HG02870 (cell line): ENCODE data around the gene NECTIN2.
"Not testable (repeated sequence)": the region's sequence is repeated elsewhere in the genome, so short reads cannot be mapped to it uniquely, and the experiment has no call there.

Experiments
- ATAC-seq: cut with Tn5 transposase; IDR thresholded peaks from one replicate; pipeline ENCODE4 v1.9.1; 2021; ENCODE audit warnings: mild to moderate bottlenecking, moderate library complexity; ENCODE audit not compliant: unreplicated experiment

Gene NECTIN2

DNA sequence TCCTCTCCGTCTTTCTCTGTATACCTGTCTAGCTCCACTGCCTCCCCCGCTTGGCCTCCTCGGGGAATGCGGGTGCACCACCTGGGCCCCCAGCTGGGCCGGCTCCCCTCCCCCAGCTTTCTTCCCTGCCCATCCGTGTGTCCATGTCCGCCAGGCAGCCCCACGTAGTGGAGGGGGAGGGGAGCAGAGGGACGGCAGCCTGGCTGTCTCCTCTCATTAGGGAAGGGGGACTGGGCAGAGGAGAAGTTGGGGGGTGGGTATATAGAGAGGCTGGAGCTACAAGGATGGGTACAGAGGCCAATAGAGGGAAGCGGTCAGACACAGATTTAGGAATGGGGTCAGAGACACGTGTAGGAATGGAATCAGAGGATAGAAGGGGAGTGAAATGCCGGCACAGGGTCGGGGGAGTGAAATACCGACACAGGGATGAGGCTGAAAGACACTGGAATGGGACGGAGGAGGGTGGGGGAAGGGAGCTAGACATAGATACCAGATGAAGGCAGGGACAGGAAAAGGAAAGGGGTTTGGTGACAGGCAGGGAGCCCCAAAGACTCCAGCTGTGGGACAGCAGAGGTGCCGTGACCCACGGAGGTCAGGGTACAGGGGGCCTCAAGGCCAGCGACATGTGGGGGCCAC is 2.8 kb downstream of the NECTIN2 start:
- no peak for ATAC-seq

- no peak for ATAC-seq
Observed at GRCh38 chr19:44850641-44851109, 4.6 kb downstream of the NECTIN2 start.

- no peak for ATAC-seq
Observed at GRCh38 chr19:44851427-44851826, 5.3 kb downstream of the NECTIN2 start.

DNA sequence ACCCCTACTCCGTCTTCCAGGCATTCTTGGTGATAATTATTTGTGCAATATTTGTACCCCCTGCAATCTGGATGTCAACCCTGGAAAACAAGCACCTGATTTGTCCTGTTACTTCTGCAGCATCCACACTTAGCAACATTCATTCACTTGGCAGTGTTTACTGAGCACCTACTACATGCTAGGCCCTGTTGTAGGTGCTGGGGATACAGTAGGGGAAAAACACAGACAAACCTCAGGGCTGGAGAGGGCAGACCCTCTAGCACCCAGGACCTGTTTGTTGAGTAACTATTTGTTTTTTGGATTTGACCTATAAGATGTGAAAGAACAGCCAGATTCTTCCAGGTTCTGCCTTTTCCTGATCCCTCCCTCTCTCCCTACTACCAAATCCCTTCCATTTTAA is 9.5 kb downstream of the NECTIN2 start:
- no peak for ATAC-seq

DNA sequence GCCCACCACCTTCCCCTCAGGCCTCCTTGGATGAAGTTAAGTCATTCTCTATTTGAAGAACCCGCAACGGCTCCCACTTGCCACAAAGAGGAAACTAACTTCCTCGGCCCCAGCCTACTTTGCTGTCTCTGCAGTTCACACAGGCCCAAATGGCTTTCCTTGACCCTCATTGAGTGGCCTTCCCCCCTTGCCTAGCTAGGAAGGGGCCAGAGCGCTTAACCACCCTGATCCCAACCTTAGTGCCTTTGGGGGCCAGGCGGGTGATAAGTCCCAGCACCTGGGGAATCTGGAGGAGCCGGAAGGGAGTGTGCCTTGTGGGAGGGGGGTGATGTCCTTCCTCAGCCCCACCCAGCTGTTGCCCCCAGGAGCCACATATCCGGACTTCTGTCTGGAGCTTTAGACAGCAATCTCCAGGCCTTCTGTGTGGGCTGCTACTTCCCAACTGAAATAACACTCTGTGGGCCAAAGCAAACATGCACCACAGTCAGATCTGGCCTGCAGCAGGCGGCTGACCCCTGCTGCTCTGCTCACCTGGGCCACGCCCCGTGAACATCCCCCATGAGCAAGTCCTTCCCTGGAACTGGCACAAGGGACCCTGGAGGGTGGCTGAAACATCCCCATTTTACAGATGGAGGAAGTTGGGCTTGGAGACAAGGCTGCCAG is 10.5 kb downstream of the NECTIN2 start:
- ATAC-seq: no peak

GRCh38 chr19:44857837-44858236 is 11.7 kb downstream of the NECTIN2 start:
- ATAC-seq: no peak

DNA sequence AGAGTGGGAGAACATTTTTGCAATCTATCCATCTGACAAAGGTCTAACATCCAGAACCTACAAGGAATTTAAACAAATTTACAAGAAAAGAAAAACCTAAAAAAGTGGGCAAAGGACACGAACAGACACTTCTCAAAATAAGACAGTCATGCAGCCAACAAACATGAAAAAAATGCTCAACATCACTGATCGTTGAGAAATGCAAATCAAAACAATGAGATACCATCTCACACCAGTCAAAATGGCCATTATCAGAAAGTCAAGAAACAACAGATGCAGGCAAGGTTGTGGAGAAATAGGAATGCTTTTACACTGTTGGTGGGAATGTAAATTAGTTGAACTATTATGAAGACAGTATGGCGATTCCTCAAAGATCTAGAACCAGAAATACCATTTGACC is 15.5 kb downstream of the NECTIN2 start:
- ATAC-seq: not testable (repeated sequence)

DNA sequence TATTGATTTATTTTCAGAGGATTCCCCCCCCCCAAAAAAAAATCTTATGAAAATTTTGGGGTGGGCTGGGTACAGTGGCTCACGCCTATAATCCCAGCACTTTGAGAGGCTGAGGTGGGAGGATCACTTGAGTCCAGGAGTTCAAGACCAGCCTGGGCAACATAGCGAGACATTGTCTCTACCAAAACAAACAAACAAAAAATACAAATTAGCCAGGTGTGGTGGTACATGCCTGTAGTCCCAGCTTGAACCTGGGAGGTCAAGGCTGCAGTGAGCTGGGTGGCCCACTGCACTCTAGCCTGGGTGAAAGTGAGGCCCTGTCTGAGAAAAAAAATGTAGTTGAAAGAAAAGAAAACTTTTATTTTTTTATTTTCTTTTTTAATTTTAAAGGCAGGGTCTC is 17.9 kb downstream of the NECTIN2 start:
- ATAC-seq: no peak

- ATAC-seq: no peak
Observed at GRCh38 chr19:44865196-44865767, 19.2 kb downstream of the NECTIN2 start.

DNA sequence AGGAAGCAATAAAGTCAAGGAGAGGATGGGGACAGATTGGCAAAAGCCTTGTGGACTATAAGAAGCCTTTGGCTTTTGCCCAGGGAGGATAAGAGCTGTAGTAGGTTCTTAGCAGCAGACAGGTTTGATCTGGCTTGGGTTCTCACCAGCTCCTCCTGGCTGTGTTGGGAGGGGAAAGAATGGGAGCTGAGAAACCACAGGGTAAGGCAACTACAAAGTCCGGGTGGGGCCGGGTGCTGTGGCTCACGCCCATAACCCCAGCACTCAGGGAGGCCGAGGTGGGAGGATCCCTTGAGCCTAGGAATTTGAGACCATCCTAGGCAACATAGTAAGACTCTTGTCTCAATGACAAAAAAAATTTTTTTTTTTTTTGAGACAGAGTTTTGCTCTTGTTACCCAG is 20.6 kb downstream of the NECTIN2 start:
- no peak for ATAC-seq

DNA sequence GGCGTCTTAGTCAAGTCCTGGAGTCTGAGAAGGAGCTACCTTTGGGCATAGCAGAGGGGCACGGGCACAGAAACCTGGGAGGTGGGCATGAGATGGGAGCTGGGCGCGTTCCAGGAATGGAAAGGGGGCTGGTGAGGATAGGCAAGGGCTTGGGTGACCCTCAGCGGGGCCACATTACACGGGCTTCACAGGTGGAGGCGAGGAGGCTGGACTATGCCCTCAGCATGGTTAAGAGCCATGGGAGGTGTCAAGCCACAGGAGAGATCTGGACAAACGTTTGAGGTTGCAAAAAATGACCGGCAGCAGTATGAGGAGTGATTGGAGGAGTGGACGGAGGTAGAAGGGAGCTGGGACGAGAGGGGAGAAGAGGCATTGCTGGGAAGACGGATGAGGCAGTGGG is 21.5 kb downstream of the NECTIN2 start:
- no peak for ATAC-seq

DNA sequence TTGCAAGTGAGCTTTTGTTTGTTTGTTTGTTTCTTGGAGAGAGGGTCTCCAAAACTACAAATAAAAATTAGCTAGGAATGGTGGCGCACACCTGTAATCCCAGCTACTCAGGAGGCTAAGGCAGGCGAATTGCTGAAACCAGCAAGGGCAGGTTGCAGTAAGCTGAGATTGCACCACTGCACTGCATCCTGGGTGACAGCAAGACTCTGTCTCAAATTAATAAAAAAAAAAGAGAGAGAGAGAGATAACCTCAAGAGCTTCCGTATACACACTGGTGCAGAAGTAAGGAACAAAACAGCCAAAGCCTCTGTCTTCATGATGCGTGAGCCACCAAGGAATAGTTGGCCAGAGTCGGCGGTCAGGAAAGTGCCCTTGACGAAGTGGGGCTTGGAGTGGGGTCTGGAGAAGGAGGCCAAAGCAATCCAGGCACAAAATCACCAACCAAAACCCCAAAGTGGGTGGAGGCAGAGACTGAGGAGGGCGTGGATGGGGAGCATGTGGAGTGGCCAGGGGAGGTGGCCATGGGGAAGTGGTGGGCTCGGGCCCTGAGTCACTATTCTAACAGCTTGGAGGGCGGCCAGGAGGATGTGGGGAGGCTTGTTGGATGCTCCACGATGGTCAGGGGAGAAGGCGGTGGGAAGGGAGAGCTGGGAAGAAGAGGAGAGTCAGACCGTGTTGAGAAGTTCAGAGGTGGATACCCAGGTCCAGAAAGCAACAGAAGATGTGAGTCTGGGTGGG is 23.8 kb downstream of the NECTIN2 start:
- ATAC-seq: no peak

DNA sequence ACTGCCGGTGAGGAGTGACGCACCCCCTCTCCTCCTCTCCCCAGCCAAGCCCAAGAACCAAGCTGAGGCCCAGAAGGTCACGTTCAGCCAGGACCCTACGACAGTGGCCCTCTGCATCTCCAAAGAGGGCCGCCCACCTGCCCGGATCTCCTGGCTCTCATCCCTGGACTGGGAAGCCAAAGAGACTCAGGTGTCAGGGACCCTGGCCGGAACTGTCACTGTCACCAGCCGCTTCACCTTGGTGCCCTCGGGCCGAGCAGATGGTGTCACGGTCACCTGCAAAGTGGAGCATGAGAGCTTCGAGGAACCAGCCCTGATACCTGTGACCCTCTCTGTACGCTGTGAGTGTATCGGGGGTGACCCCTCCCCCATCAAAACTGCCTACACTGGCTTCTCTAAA is 25.7 kb downstream of the NECTIN2 start:
- ATAC-seq: no peak

DNA sequence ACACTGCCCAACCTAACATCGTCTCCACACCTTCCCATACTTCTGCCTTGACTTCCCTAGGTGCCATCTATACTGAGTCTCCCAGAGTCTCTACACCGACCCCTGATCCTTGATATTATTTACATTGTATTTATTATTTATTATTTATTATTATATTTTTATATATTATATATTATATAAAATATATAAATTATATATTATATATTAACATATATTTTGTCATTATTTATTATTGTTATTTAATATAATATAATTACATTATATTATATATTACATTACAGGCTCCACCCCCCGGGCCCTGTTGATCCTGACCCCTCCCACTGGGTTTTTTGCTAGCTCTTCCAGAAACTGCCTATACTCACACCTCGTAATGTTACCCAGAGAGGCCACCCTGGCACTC is 26.6 kb downstream of the NECTIN2 start:
- ATAC-seq: no peak

GRCh38 chr19:44874317-44874716 is 28.2 kb downstream of the NECTIN2 start:
- no peak for ATAC-seq

DNA sequence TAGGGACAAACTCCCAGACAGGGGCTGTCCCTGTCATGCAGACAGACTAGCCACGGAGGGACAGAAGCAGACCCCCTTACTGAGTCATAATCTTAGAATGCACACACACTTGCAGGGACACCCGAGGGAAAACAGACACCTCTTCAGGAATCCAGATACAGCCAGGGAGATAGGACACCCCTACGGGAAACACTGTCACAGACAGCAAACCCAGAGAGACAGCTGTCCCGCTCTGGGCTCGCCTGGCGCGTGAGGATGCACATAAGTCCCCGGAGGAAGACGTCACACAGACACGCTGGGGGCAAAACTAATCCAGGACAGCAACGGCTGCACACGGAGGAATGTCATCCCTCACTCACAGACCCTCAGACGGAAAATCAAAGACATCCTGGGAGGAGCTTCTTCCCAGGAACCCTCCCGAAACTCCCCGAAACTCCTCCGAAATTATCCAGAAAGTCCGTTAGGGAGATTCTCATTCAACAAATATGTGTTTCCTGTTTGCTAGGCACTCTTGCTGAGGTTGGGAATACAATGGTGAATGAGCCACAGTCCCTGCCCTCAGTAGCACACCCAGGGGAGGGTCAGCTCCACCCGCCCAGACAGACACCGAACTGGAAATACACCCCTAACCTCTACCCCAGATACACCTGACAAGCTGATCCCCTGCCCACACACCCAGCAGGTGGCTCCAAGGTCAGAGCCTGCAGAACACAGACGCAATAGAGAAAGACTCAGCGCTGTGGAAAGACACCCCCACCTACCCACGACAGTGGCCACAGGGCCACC is 29.8 kb downstream of the NECTIN2 start:
- ATAC-seq: no peak

DNA sequence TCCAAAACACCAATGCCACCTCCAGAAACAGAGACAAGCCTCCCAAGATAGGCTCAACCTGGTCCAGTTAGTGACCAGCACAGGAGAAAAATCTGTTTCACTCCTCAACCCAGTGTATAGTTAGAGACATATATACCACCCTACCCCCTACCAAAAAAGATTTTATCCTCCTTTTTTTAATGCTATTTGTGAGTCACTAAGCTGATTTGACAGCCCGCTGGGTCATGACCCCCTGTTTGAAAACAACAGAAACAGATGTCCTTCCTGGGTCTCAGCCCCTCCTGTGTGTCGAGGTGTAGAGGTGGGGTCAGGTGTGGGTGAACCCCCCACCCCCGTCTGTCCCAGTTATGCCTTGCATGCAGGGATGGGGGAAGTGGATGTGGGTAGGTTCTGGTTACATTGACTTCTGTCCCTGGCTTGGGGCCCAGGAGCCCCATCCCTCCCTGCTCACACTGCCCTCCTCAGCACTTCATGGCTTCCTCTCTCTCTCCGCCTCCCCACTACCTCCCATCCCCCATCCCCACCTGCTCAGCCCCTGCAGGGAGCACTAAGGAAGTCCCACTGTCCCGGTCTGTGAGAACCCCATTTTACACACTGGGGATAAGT is 30.9 kb downstream of the NECTIN2 start:
- ATAC-seq: no peak

DNA sequence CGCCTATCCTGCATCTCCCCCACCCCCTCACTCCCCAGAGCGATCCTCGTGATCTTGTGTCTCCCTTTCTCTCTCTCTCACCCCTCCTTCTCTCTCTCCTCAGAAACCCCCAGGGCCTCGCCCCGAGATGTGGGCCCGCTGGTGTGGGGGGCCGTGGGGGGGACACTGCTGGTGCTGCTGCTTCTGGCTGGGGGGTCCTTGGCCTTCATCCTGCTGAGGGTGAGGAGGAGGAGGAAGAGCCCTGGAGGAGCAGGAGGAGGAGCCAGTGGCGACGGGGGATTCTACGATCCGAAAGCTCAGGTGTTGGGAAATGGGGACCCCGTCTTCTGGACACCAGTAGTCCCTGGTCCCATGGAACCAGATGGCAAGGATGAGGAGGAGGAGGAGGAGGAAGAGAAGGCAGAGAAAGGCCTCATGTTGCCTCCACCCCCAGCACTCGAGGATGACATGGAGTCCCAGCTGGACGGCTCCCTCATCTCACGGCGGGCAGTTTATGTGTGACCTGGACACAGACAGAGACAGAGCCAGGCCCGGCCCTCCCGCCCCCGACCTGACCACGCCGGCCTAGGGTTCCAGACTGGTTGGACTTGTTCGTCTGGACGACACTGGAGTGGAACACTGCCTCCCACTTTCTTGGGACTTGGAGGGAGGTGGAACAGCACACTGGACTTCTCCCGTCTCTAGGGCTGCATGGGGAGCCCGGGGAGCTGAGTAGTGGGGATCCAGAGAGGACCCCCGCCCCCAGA is 32.2 kb downstream of the NECTIN2 start:
- ATAC-seq: no peak

- ATAC-seq: no peak
Observed at GRCh38 chr19:44879309-44880065, 33.4 kb downstream of the NECTIN2 start.
